Rectal smooth muscle tissue (tissue), 1 donor: ENCODE results near the gene KCNC3.

ENCODE experiments used
- H3K27ac ChIP-seq: one replicate; pipeline ENCODE4 v1.7.0; 2013; ENCODE audit warnings: low read depth, low read length, inconsistent platforms
- H3K27me3 ChIP-seq: one replicate; pipeline ENCODE4 v1.7.0; 2013; ENCODE audit warnings: low read length; ENCODE audit not compliant: control insufficient read depth, insufficient read depth
- H3K36me3 ChIP-seq: one replicate; pipeline ENCODE4 v1.7.0; 2013; ENCODE audit warnings: low read length; ENCODE audit not compliant: control insufficient read depth, insufficient read depth
- H3K4me1 ChIP-seq: one replicate; pipeline ENCODE4 v1.7.0; 2013; ENCODE audit warnings: low read length; ENCODE audit not compliant: control insufficient read depth, insufficient read depth
- H3K4me3 ChIP-seq: one replicate; pipeline ENCODE4 v1.7.0; 2013; ENCODE audit warnings: low read length
- H3K9ac ChIP-seq: one replicate; pipeline ENCODE4 v1.7.0; 2013; ENCODE audit warnings: low read length

KCNC3 gene

GRCh38 chr19:50268501-50268900 is 60.7 kb downstream of the KCNC3 start:
- peaks cover 3% of the 10 kb centered on the region for H3K27me3 ChIP-seq
- no peaks in the 10 kb centered on the region for H3K4me1 ChIP-seq
- no peak overlapping the region for H3K9ac ChIP-seq
- H3K36me3 ChIP-seq = no peaks in the 10 kb centered on the region
- no peak overlapping the region for H3K4me3 ChIP-seq
- H3K27ac ChIP-seq = no peak overlapping the region

- no peaks in the 10 kb centered on the region for H3K36me3 ChIP-seq
- no peak overlapping the region for H3K27ac ChIP-seq
- H3K4me3 ChIP-seq = no peak overlapping the region
- no peak overlapping the region for H3K9ac ChIP-seq
- H3K4me1 ChIP-seq = no peaks in the 10 kb centered on the region
- peaks cover 3% of the 10 kb centered on the region for H3K27me3 ChIP-seq
Measured at GRCh38 chr19:50268041-50268440, 61.1 kb downstream of the KCNC3 start.

- peaks cover 3% of the 10 kb centered on the region for H3K27me3 ChIP-seq
- no peak overlapping the region for H3K9ac ChIP-seq
- H3K4me3 ChIP-seq = no peak overlapping the region
- no peaks in the 10 kb centered on the region for H3K36me3 ChIP-seq
- H3K27ac ChIP-seq = no peak overlapping the region
- H3K4me1 ChIP-seq = no peaks in the 10 kb centered on the region
Measured at GRCh38 chr19:50266896-50267295, 62.3 kb downstream of the KCNC3 start.

- Histone ChIP-seq H3K27ac (no peak overlapping the region), H3K36me3 (no peaks in the 10 kb centered on the region), H3K27me3 (peaks cover 3% of the 10 kb centered on the region), H3K9ac (no peak overlapping the region), H3K4me1 (no peaks in the 10 kb centered on the region), H3K4me3 (no peak overlapping the region)
Measured at GRCh38 chr19:50266041-50266440, 63.1 kb downstream of the KCNC3 start.

GRCh38 chr19:50264483-50265186 is 64.5 kb downstream of the KCNC3 start:
- Histone ChIP-seq H3K27ac (no peak overlapping the region), H3K4me3 (no peak overlapping the region), H3K9ac (no peak overlapping the region), H3K36me3 (no peaks in the 10 kb centered on the region), H3K4me1 (no peaks in the 10 kb centered on the region), H3K27me3 (peaks cover 3% of the 10 kb centered on the region)

- Histone ChIP-seq H3K27me3 (peaks cover 3% of the 10 kb centered on the region), H3K4me1 (no peaks in the 10 kb centered on the region), H3K9ac (no peak overlapping the region), H3K4me3 (no peak overlapping the region), H3K36me3 (no peaks in the 10 kb centered on the region), H3K27ac (no peak overlapping the region)
Measured at GRCh38 chr19:50263176-50263575, 66.0 kb downstream of the KCNC3 start.
